K562 (cell line): ENCODE measurements around the gene RNF223. TPM values are rescaled to one million over a fixed set of nuclear protein-coding genes. Genes with fewer than 3 reads are reported as not detected.

ENCODE experiments used
- HEY1 ChIP-seq: fragments of 250-450 bp; sonication (Bioruptor Pico); IDR thresholded peaks from 2 replicates; pipeline ENCODE4 v1.5.0; 2020; ENCODE audit warnings: mild to moderate bottlenecking, moderate library complexity, borderline replicate concordance
- KLF1 ChIP-seq: fragments of 450-650 bp; IDR thresholded peaks from 2 replicates; pipeline ENCODE4 v1.6.1; 2016; ENCODE audit warnings: missing genetic modification characterization, missing compliant biosample characterization
- L3MBTL2 ChIP-seq: fragments of 450-650 bp; IDR thresholded peaks from 2 replicates; pipeline ENCODE4 v1.6.1; 2016; ENCODE audit warnings: mild to moderate bottlenecking, moderate library complexity
- MEIS2 ChIP-seq: fragments of 450-650 bp; IDR thresholded peaks from 2 replicates; pipeline ENCODE4 v1.6.1; 2014; ENCODE audit warnings: mild to moderate bottlenecking; ENCODE audit not compliant: partially characterized antibody
- TAF7 ChIP-seq: fragments of 450-650 bp; IDR thresholded peaks from 2 replicates; pipeline ENCODE4 v1.6.1; 2016; ENCODE audit warnings: missing genetic modification characterization, missing compliant biosample characterization
- TAL1 ChIP-seq: fragments of 450-650 bp; IDR thresholded peaks from 2 replicates; pipeline ENCODE4 v1.6.1; 2016; ENCODE audit warnings: mild to moderate bottlenecking
- ZNF589 ChIP-seq: fragments of 200-800 bp; sonication (Bioruptor generic); IDR thresholded peaks from 2 replicates; pipeline ENCODE4 v1.6.1; 2016; ENCODE audit warnings: low read depth, missing genetic modification characterization, missing compliant biosample characterization
- polyA plus RNA-seq, 8 experiments: library from polyadenylated mRNA; depleted of rRNA in 4 of 8; stranded (reverse) in 5 of 8; unstranded in 3 of 8; fragments of >200 nt; fragmentation: Nextera tagmentation in 2 of 8; fragmentation: Illumina TruSeq in 1 of 8; extraction: Ambion mirVana in 2 of 8; extraction: Trizol in 1 of 8; gene quantifications; 2 replicates each; pipeline versions ENCODE4 v1.2.1 to v1.2.3, GENCODE V29; 2011 to 2014; ENCODE audit warnings: inconsistent platforms in 1 of 8, missing spikeins in 1 of 8
- total RNA-seq, 7 experiments: library from RNA; depleted of rRNA in 6 of 7; stranded (reverse); fragments of >200 nt in 6 of 7; fragmentation: Illumina TruSeq in 2 of 7; extraction: Trizol in 2 of 7; gene quantifications; 2 replicates each; pipeline versions ENCODE4 v1.2.1 to v1.2.3, GENCODE V29; 2011 to 2021; ENCODE audit warnings: low replicate concordance in 1 of 7
- TF ChIP-seq, protein P1 (sequence below): sonication (generic); formaldehyde crosslinking; IDR thresholded peaks from 2 replicates; pipeline ENCODE4 v1.8.1; 2023; ENCODE audit warnings: mild to moderate bottlenecking, missing genetic modification reagents
- TF ChIP-seq, protein P2 (sequence below): sonication (generic); formaldehyde crosslinking; IDR thresholded peaks from 2 replicates; pipeline ENCODE4 v1.8.0; 2023; ENCODE audit warnings: mild to moderate bottlenecking, missing genetic modification reagents
- TF ChIP-seq, protein P3 (sequence below): fragments of 450-650 bp; IDR thresholded peaks from 2 replicates; pipeline ENCODE4 v1.6.1; 2016; ENCODE audit warnings: low read depth, mild to moderate bottlenecking, moderate library complexity
- TF ChIP-seq, protein P4 (sequence below), 2 experiments: fragments of 450-650 bp; IDR thresholded peaks; 2 replicates each; pipeline ENCODE4 v1.6.1; 2016

RNF223 gene
- total and polyA plus RNA-seq, 9 of the 15 experiments (the other 6 are each of a cell fraction or from before 2014, with no cell fraction given), result 0.04 to 0.32 TPM; not detected in 7

DNA sequence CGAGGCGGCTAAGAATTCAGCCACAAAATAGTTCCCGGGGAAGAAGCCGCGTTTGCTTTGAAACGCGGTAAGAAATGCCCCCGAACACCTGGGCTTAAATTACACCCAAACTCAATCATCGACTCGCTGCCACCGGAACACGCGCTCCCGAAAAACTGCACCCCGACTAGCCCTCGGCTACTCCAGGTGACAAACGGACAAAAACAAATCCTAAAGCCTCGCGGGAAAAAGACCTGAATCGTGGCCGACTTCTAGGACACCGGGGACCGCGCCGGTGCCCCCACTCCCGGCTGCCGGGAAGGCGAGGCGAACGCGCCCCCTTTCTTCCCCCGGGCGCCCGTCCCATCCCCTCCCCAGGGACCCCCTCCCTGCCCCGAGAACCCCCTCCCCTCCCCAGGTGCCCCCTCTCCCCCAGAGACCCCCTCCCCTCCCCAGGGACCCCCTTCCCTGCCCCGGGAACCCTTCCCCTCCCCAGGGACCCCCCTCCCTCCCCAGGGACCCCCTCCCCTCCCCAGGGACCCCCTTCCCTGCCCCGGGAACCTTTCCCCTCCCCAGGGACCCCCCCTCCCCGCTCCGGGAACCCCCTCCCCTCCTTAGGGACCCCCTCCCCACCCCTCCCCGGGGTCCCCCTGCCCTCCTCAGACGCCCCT, 41.2 kb upstream of the RNF223 start (continued):
- TF ChIP-seq KLF1 (tag), result no peak
- no peak for TF ChIP-seq HEY1 (CRISPR knock-in tag)
- no peak for TF ChIP-seq TAL1
- TF ChIP-seq, protein P1, sequence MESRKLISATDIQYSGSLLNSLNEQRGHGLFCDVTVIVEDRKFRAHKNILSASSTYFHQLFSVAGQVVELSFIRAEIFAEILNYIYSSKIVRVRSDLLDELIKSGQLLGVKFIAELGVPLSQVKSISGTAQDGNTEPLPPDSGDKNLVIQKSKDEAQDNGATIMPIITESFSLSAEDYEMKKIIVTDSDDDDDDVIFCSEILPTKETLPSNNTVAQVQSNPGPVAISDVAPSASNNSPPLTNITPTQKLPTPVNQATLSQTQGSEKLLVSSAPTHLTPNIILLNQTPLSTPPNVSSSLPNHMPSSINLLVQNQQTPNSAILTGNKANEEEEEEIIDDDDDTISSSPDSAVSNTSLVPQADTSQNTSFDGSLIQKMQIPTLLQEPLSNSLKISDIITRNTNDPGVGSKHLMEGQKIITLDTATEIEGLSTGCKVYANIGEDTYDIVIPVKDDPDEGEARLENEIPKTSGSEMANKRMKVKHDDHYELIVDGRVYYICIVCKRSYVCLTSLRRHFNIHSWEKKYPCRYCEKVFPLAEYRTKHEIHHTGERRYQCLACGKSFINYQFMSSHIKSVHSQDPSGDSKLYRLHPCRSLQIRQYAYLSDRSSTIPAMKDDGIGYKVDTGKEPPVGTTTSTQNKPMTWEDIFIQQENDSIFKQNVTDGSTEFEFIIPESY (CRISPR knock-in tag), result peak; percentile 60; the same call in 1 of the 2 replicates
- TF ChIP-seq, protein P2, sequence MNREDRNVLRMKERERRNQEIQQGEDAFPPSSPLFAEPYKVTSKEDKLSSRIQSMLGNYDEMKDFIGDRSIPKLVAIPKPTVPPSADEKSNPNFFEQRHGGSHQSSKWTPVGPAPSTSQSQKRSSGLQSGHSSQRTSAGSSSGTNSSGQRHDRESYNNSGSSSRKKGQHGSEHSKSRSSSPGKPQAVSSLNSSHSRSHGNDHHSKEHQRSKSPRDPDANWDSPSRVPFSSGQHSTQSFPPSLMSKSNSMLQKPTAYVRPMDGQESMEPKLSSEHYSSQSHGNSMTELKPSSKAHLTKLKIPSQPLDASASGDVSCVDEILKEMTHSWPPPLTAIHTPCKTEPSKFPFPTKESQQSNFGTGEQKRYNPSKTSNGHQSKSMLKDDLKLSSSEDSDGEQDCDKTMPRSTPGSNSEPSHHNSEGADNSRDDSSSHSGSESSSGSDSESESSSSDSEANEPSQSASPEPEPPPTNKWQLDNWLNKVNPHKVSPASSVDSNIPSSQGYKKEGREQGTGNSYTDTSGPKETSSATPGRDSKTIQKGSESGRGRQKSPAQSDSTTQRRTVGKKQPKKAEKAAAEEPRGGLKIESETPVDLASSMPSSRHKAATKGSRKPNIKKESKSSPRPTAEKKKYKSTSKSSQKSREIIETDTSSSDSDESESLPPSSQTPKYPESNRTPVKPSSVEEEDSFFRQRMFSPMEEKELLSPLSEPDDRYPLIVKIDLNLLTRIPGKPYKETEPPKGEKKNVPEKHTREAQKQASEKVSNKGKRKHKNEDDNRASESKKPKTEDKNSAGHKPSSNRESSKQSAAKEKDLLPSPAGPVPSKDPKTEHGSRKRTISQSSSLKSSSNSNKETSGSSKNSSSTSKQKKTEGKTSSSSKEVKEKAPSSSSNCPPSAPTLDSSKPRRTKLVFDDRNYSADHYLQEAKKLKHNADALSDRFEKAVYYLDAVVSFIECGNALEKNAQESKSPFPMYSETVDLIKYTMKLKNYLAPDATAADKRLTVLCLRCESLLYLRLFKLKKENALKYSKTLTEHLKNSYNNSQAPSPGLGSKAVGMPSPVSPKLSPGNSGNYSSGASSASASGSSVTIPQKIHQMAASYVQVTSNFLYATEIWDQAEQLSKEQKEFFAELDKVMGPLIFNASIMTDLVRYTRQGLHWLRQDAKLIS (CRISPR knock-in tag), result no peak
- no peak for TF ChIP-seq MEIS2
- no peak for TF ChIP-seq TAF7 (tag)
- TF ChIP-seq, protein P3, sequence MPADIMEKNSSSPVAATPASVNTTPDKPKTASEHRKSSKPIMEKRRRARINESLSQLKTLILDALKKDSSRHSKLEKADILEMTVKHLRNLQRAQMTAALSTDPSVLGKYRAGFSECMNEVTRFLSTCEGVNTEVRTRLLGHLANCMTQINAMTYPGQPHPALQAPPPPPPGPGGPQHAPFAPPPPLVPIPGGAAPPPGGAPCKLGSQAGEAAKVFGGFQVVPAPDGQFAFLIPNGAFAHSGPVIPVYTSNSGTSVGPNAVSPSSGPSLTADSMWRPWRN, result no peak
- no peak for TF ChIP-seq ZNF589 (CRISPR knock-in tag)
- peak; percentile 51; the same call in 1 of the 2 replicates for TF ChIP-seq L3MBTL2
- TF ChIP-seq, protein P4, sequence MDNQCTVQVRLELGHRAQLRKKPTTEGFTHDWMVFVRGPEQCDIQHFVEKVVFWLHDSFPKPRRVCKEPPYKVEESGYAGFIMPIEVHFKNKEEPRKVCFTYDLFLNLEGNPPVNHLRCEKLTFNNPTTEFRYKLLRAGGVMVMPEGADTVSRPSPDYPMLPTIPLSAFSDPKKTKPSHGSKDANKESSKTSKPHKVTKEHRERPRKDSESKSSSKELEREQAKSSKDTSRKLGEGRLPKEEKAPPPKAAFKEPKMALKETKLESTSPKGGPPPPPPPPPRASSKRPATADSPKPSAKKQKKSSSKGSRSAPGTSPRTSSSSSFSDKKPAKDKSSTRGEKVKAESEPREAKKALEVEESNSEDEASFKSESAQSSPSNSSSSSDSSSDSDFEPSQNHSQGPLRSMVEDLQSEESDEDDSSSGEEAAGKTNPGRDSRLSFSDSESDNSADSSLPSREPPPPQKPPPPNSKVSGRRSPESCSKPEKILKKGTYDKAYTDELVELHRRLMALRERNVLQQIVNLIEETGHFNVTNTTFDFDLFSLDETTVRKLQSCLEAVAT (IDR thresholded peaks at IDR 0.05), result 0 out of 4 replicates have a peak, but pooled peaks of 1 of the 2 experiments have one; percentile 20
- TF ChIP-seq, all 486 proteins: peak for 7
